Liver (tissue), 9 donors: Measurements from ENCODE around the gene SCAI. TPM values are rescaled to one million over a fixed set of nuclear protein-coding genes. Genes with fewer than 3 reads are reported as not detected.

Experiments used
- DNase-seq: peaks from one replicate; pipeline ENCODE4 v3.0.0-alpha.2; 2017; ENCODE audit warnings: low spot score
- H3K27ac ChIP-seq, 2 donors: one replicate each; pipeline ENCODE4 v1.7.0; 2013; ENCODE audit warnings: inconsistent platforms in 2 of 2, low read length in 2 of 2, control low read depth in 1 of 2, low read depth in 1 of 2, mild to moderate bottlenecking in 1 of 2
- H3K27me3 ChIP-seq, 4 donors: one replicate each; pipeline versions ENCODE4 v1.6.1 to v1.7.0; 2013; ENCODE audit warnings: low read length in 3 of 4, inconsistent platforms in 1 of 4, mild to moderate bottlenecking in 1 of 4, moderate library complexity in 1 of 4; ENCODE audit not compliant: control insufficient read depth in 4 of 4, insufficient read depth in 4 of 4
- H3K36me3 ChIP-seq, 4 donors: one replicate each; pipeline versions ENCODE4 v1.6.1 to v1.7.0; 2013; ENCODE audit warnings: low read length in 3 of 4, mild to moderate bottlenecking in 3 of 4, low read depth in 1 of 4, moderate library complexity in 1 of 4; ENCODE audit not compliant: control insufficient read depth in 4 of 4, insufficient read depth in 3 of 4
- H3K4me1 ChIP-seq, 4 donors: one replicate each; pipeline versions ENCODE4 v1.6.1 to v1.7.0; 2013; ENCODE audit warnings: low read length in 3 of 4, mild to moderate bottlenecking in 3 of 4, moderate library complexity in 1 of 4; ENCODE audit not compliant: control insufficient read depth in 4 of 4, insufficient read depth in 4 of 4
- H3K4me3 ChIP-seq, 3 donors: one replicate each; pipeline versions ENCODE4 v1.6.1 to v1.7.0; 2013; ENCODE audit warnings: low read length in 3 of 3, control low read depth in 1 of 3, low read depth in 1 of 3, mild to moderate bottlenecking in 1 of 3
- H3K9ac ChIP-seq, 2 donors: one replicate each; pipeline ENCODE4 v1.7.0; 2013; ENCODE audit warnings: low read length in 2 of 2, mild to moderate bottlenecking in 2 of 2, moderate library complexity in 2 of 2, control low read depth in 1 of 2, low read depth in 1 of 2
- H3K9me3 ChIP-seq, 4 donors: one replicate each; pipeline versions ENCODE4 v1.6.1 to v1.7.0; 2013; ENCODE audit warnings: low read length in 3 of 4; ENCODE audit not compliant: control insufficient read depth in 4 of 4
- EGR1 ChIP-seq, 2 donors: IDR thresholded peaks; 2 replicates each; pipeline ENCODE4 v1.6.1; 2016 to 2018; ENCODE audit warnings: antibody characterized with exemption in 2 of 2, low read depth in 2 of 2
- FOXA1 ChIP-seq: IDR thresholded peaks from 2 replicates; pipeline ENCODE4 v1.6.1; 2016; ENCODE audit warnings: antibody characterized with exemption
- FOXA2 ChIP-seq: IDR thresholded peaks from 2 replicates; pipeline ENCODE4 v1.6.1; 2016; ENCODE audit warnings: antibody characterized with exemption
- GABPA ChIP-seq, 2 donors: IDR thresholded peaks in 1 of 2; conservative IDR thresholded peaks in 1 of 2; 2 replicates each; pipeline ENCODE4 v1.6.1; 2016; ENCODE audit warnings: antibody characterized with exemption in 2 of 2, mild to moderate bottlenecking in 1 of 2, moderate library complexity in 1 of 2
- HNF4A ChIP-seq, 2 donors: conservative IDR thresholded peaks; 2 replicates each; pipeline ENCODE4 v1.6.1; 2016; ENCODE audit warnings: antibody characterized with exemption in 2 of 2, mild to moderate bottlenecking in 2 of 2
- HNF4G ChIP-seq: IDR thresholded peaks from 2 replicates; pipeline ENCODE4 v1.6.1; 2016; ENCODE audit warnings: antibody characterized with exemption
- JUND ChIP-seq, 2 donors: IDR thresholded peaks; 2 replicates each; pipeline ENCODE4 v1.6.1; 2016; ENCODE audit warnings: antibody characterized with exemption in 2 of 2
- NR2F2 ChIP-seq: IDR thresholded peaks from 2 replicates; pipeline ENCODE4 v1.6.1; 2016; ENCODE audit warnings: antibody characterized with exemption
- RAD21 ChIP-seq, 2 donors: IDR thresholded peaks; 2 replicates each; pipeline ENCODE4 v1.6.1; 2016; ENCODE audit warnings: antibody characterized with exemption in 2 of 2, mild to moderate bottlenecking in 2 of 2
- RXRA ChIP-seq, 2 donors: IDR thresholded peaks; 2 replicates each; pipeline ENCODE4 v1.6.1; 2017 to 2018; ENCODE audit warnings: antibody characterized with exemption in 2 of 2, mild to moderate bottlenecking in 1 of 2
- SP1 ChIP-seq: IDR thresholded peaks from 2 replicates; pipeline ENCODE4 v1.6.1; 2018; ENCODE audit warnings: antibody characterized with exemption, mild to moderate bottlenecking
- TAF1 ChIP-seq: conservative IDR thresholded peaks from 2 replicates; pipeline ENCODE4 v1.6.1; 2016; ENCODE audit warnings: antibody characterized with exemption, mild to moderate bottlenecking
- WGBS: extraction: QIAGEN DNeasy Blood & Tissue Kit; methylation state at CpG from one replicate; pipeline ENCODE4 v1.1.7; 2013; 5-methylcytosine and 5-hydroxymethylcytosine counted together
- polyA plus RNA-seq, 2 donors: library from polyadenylated mRNA; stranded (reverse) in 1 of 2; unstranded in 1 of 2; fragments of 200-250 nt in 1 of 2; fragments of >200 nt in 1 of 2; fragmentation: Nextera tagmentation in 1 of 2; extraction: Ambion mirVana in 1 of 2; gene quantifications; one replicate each; pipeline versions ENCODE4 v1.2.1 to v1.2.3, GENCODE V29; 2013 to 2015
- total RNA-seq, 2 donors: library from RNA; depleted of rRNA; stranded (reverse); fragments of >200 nt; gene quantifications; one replicate each; pipeline ENCODE4 v1.2.3, GENCODE V29; 2014
- TF ChIP-seq, protein P1 (sequence below): IDR thresholded peaks from 2 replicates; pipeline ENCODE4 v1.6.1; 2016; ENCODE audit warnings: antibody characterized with exemption
- TF ChIP-seq, protein P2 (sequence below): IDR thresholded peaks from 2 replicates; pipeline ENCODE4 v1.6.1; 2016; ENCODE audit warnings: antibody characterized with exemption
- TF ChIP-seq, protein P3 (sequence below): IDR thresholded peaks from 2 replicates; pipeline ENCODE4 v1.6.1; 2016; ENCODE audit warnings: antibody characterized with exemption
- TF ChIP-seq, protein P4 (sequence below): fragments of 150-350 bp; IDR thresholded peaks from 2 replicates; pipeline ENCODE4 v1.5.1; 2017; ENCODE audit warnings: improper control_type of control experiment, low read depth, low read length; ENCODE audit not compliant: missing input control
- donor health status: healthy.
- donor health status: healthy.
- donor health status: healthy.
- donor health status: healthy.
- donor health status: healthy.

SCAI gene
- total and polyA plus RNA-seq, 4 donors, result 0.24 to 5.3 (median 1.6) TPM

DNA sequence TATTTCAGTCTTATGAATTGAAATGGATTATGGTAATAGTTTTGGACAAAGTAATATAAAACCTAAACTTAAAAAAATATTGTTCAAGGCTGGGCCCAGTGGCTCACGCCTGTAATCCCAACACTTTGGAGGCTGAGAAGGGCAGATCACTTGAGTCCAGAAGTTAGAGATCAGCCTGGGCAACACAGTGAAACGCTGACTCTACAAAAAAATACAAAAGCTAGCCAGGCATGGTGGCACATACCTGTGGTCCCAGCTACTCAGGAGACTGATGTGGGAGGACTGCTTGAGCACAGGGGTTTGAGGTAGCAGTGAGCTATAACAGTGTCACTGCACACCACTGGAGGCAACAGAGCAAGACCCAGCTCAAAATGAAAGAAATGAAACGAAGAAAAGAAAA is 81.9 kb downstream of the SCAI start:
- no peaks in the 10 kb centered on the region for H3K36me3 ChIP-seq
- no peak overlapping the region for H3K27ac ChIP-seq
- H3K9ac ChIP-seq, result no peak overlapping the region
- 92% methylated on average over 3 of the region's 3 CpGs for WGBS
- DNase-seq, result no peak
- TF ChIP-seq, protein P1, sequence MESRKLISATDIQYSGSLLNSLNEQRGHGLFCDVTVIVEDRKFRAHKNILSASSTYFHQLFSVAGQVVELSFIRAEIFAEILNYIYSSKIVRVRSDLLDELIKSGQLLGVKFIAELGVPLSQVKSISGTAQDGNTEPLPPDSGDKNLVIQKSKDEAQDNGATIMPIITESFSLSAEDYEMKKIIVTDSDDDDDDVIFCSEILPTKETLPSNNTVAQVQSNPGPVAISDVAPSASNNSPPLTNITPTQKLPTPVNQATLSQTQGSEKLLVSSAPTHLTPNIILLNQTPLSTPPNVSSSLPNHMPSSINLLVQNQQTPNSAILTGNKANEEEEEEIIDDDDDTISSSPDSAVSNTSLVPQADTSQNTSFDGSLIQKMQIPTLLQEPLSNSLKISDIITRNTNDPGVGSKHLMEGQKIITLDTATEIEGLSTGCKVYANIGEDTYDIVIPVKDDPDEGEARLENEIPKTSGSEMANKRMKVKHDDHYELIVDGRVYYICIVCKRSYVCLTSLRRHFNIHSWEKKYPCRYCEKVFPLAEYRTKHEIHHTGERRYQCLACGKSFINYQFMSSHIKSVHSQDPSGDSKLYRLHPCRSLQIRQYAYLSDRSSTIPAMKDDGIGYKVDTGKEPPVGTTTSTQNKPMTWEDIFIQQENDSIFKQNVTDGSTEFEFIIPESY, result no peak
- TF ChIP-seq HNF4G, result no peak
- TF ChIP-seq SP1, result no peak
- TF ChIP-seq, protein P2, sequence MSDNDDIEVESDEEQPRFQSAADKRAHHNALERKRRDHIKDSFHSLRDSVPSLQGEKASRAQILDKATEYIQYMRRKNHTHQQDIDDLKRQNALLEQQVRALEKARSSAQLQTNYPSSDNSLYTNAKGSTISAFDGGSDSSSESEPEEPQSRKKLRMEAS, result no peak
- TF ChIP-seq RAD21 (IDR thresholded peaks at IDR 0.05), result no peak
- no peak for TF ChIP-seq GABPA (IDR thresholded peaks at IDR 0.05 in 1 of 2, conservative IDR thresholded peaks at IDR 0.05 in 1 of 2)
- no peak for TF ChIP-seq EGR1 (IDR thresholded peaks at IDR 0.05; ENCODE audit: low read depth in 2 of 2)
- TF ChIP-seq HNF4A (conservative IDR thresholded peaks at IDR 0.05), result no peak
- TF ChIP-seq FOXA1, result no peak
- TF ChIP-seq FOXA2, result no peak
- TF ChIP-seq NR2F2, result no peak
- no peaks in the 10 kb centered on the region for H3K4me1 ChIP-seq
- H3K27me3 ChIP-seq, result no peaks in the 10 kb centered on the region
- no peak overlapping the region for H3K4me3 ChIP-seq
- no peaks in the 10 kb centered on the region for H3K9me3 ChIP-seq

DNA sequence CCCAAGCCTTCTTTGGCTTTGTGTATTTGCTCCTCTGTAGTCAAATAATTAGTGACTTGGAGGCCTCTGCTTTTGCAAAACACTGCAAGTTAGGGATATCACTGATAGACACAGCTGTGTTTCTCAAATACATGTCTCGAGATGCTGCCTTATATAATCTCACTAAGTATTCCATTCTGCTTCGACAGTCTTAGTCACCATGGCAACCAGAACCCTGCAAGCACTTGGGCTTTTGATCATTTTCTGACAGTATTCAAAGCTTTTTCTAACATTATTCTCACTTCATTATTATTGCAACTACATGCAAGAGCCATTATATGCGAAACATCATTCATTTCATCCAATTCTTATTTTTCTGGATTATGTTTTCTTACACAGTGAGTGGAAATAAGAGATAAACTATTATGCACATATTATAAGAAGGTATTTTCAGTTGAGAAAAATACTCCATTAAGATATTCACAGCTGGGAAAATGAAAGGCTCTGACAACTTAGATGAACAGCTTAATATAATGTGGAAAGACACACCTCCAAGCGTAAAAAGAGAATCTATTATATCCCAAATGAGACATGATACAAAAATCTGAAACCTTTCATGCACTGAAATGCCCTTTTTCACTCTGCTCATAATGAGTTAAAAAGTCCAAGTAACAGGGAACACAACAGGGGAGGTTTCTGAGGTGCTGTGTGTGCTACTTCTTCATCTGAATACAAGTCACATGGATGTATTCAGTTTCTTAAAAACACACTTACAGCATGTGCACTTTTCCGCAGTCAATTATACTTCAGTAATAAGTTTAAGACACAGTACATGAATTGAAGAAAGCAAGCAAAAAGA is 93.9 kb downstream of the SCAI start:
- Histone ChIP-seq H3K36me3 (no peaks in the 10 kb centered on the region), H3K27me3 (no peaks in the 10 kb centered on the region), H3K9me3 (no peaks in the 10 kb centered on the region), H3K4me3 (no peak overlapping the region), H3K4me1 (no peaks in the 10 kb centered on the region), H3K27ac (no peak overlapping the region), H3K9ac (no peak overlapping the region)
- TF ChIP-seq JUND (IDR thresholded peaks at IDR 0.05) (no peak), HNF4G (no peak), RAD21 (IDR thresholded peaks at IDR 0.05) (no peak), FOXA2 (no peak)
- 98% methylated on average over 5 of the region's 5 CpGs for WGBS
- DNase-seq, result no peak

DNA sequence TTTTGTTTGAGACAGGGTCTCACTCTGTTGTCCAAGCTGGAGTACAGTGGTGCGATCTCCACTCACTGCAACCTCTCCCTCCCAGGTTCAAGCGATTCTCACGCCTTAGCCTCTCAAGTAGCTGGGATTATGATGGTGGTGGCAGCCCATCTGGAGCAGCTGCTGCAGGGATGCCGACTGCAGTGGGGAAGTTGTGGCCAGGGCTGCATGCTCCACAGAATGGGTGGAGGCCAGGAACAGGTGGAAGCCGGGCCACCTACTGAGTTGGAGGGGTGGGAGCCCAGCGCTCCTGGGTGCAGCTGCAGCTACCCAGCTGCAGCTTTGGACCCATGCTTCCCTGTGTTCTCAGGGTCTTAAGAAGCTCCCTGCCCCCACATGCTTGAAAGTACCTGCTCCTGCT is 99.7 kb downstream of the SCAI start:
- Histone ChIP-seq H3K9me3 (no peaks in the 10 kb centered on the region), H3K27me3 (no peaks in the 10 kb centered on the region), H3K9ac (no peak overlapping the region), H3K4me1 (no peaks in the 10 kb centered on the region), H3K27ac (no peak overlapping the region), H3K36me3 (no peaks in the 10 kb centered on the region), H3K4me3 (no peak overlapping the region)
- no peak for DNase-seq
- 96% methylated on average over 6 of the region's 6 CpGs for WGBS
- no peak for TF ChIP-seq TAF1
- TF ChIP-seq HNF4A (conservative IDR thresholded peaks at IDR 0.05), result no peak
- no peak for TF ChIP-seq FOXA1
- TF ChIP-seq, protein P3, sequence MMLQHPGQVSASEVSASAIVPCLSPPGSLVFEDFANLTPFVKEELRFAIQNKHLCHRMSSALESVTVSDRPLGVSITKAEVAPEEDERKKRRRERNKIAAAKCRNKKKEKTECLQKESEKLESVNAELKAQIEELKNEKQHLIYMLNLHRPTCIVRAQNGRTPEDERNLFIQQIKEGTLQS, result no peak
- no peak for TF ChIP-seq RAD21 (IDR thresholded peaks at IDR 0.05)
- no peak for TF ChIP-seq SP1
- no peak for TF ChIP-seq EGR1 (IDR thresholded peaks at IDR 0.05; ENCODE audit: low read depth in 2 of 2)
- TF ChIP-seq, protein P4, sequence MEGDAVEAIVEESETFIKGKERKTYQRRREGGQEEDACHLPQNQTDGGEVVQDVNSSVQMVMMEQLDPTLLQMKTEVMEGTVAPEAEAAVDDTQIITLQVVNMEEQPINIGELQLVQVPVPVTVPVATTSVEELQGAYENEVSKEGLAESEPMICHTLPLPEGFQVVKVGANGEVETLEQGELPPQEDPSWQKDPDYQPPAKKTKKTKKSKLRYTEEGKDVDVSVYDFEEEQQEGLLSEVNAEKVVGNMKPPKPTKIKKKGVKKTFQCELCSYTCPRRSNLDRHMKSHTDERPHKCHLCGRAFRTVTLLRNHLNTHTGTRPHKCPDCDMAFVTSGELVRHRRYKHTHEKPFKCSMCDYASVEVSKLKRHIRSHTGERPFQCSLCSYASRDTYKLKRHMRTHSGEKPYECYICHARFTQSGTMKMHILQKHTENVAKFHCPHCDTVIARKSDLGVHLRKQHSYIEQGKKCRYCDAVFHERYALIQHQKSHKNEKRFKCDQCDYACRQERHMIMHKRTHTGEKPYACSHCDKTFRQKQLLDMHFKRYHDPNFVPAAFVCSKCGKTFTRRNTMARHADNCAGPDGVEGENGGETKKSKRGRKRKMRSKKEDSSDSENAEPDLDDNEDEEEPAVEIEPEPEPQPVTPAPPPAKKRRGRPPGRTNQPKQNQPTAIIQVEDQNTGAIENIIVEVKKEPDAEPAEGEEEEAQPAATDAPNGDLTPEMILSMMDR, result no peak
- no peak for TF ChIP-seq RXRA (IDR thresholded peaks at IDR 0.05)
- no peak for TF ChIP-seq JUND (IDR thresholded peaks at IDR 0.05)
- no peak for TF ChIP-seq NR2F2
- TF ChIP-seq GABPA (IDR thresholded peaks at IDR 0.05 in 1 of 2, conservative IDR thresholded peaks at IDR 0.05 in 1 of 2), result no peak
